Caki2 (cell line): ENCODE data around the gene CRTAP. TPM values are rescaled to one million over a fixed set of nuclear protein-coding genes. Genes with fewer than 3 reads are reported as not detected.
"Not testable (repeated sequence)": the region's sequence is repeated elsewhere in the genome, so short reads cannot be mapped to it uniquely, and the experiment has no call there.

Experiments used
- DNase-seq: peaks from one replicate; pipeline ENCODE4 v3.0.0-alpha.2; 2015; ENCODE audit warnings: low read depth
- in situ Hi-C: cut with HindIII; loops from 2 replicates; pipeline ENCODE4 v1.10.0; 2016; ENCODE audit warnings: low sequenced_read_pairs, low pct_unique_long_range_greater_than_20kb, mixed read lengths
- total RNA-seq: library from RNA; depleted of rRNA; stranded (reverse); fragments of >200 nt; shearing (Covaris generic); gene quantifications from 2 replicates; pipeline ENCODE4 v1.2.3, GENCODE V29; 2014; ENCODE audit warnings: low replicate concordance

CRTAP gene
- total RNA-seq, 1 experiment from 2014 or later = 275 TPM

DNA sequence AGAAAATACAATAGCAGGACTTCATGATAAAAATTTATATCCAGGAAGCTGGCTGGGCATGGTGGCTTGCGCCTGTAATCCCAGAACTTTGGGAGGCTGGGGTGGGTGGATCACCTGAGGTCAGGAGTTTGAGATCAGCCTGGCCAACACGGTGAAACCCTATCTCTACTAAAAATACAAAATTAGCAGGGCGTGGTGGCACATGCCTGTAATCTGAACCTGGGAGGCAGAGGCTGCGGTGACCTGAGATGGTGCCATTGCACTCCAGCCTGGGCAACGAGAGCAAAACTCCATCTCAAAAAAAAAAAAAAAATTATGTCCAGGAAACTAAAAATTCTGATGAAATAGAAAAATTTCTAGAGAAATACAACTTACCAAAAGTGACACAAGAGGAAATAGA is 48.8 kb downstream of the CRTAP start:
- in situ Hi-C loops, DNase-seq: not testable (repeated sequence)

DNA sequence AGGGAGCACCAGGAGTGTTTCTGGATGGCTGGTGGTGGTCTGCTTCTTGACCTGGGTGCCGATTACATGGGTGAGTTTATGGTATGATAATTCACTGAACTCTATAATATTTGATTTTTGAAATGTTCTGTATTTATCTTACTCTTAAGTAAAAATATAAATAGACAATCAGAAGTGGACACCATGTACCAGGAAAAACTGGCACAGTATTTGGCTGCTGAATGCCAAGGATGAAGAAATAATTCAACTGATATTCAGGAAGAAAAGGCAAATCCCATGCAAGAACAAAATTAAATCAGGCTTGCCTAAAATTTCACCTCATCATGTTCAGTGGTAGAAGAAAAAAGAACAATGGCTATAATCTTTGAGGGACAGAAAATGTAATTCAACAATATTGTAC is 51.6 kb downstream of the CRTAP start:
- in situ Hi-C loops = no loop called here
- no peak for DNase-seq

DNA sequence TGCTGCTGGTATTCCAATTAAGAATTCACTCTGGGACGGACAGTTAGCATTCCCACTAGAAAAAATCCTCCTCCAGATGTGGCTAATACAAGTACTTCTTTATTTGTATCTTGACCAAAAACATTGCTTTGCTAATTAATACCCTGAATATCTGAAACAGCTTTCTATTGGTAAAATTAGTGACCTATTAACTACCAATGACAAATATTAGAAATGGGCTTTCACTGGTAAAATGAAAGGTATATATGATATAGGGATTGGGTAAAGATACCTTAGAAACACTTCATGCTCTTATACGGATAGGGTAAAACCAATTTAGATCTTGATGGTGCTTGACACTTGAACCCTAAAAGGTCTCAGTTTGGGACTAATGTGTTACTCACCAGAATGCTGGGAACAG is 52.3 kb downstream of the CRTAP start:
- no peak for DNase-seq
- in situ Hi-C loops = no loop called here

DNA sequence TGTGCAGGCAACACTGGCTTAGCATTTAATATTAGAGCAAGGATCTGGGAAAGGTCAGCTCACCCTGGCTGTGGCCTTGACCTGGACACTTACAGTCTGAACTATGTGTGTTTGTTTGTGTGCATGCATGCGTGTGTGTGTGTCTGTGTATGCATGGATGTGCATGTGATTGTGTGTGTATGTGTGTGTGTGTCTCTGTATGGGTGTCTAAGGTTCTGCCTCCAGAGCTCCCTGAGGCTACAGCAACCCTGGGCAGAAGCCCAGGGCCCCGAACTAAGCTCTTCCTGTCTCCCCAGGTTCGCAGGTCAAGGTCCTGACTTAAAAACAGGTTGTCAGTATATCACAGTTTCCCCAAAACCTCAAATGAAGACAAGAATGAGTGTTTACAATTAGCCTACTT is 53.5 kb downstream of the CRTAP start:
- in situ Hi-C loops = no loop called here
- DNase-seq = no peak

DNA sequence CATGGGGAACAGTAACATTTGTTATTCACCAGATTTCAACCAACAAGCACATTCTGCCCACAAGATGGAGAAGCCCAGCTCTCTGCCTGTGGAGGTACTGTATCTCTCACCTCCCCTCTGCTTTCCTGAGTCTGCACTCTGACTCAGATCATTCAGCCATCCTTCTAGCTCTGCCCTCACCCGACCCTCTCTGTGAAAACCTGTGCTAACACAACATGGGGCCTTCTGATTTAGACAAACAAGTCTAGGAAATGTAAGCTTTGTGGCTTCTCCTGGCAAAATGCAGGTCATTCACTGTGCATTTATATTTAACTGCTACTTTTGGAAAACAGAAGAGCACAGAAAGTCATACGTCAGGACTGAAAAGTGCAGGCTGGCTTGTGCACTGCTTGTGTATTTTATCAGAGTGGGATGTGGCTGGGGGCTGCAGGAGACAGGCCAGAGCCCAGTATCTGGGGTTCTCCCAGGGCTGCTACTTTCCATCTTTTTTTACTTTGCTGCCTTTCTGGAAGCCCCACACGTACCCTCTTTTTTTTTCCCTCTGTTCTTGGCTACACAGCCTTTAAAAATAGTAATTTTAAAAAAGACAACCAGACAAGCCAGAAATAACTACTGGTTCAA is 54.0 kb downstream of the CRTAP start:
- in situ Hi-C loops = no loop called here
- no peak for DNase-seq

DNA sequence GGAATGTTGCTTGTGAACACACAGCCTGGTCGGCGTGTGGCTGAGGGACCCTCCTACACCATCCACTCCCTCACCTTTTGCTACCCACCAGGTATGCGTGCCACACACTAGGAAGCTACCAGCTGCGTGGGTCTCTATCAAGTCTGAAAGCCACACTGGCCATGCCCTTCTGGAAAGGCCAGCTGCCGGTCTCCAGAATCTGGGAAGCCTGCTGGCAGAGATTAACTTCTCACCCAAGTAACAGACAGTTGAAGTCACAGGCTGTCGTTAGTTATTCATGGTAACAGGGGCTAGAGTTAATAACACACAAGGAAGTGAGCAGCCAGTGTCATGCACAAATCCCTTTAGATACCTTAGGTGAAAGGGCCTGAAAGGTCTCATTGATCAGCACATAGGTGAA is 56.7 kb downstream of the CRTAP start:
- in situ Hi-C loops = no loop called here
- no peak for DNase-seq

DNA sequence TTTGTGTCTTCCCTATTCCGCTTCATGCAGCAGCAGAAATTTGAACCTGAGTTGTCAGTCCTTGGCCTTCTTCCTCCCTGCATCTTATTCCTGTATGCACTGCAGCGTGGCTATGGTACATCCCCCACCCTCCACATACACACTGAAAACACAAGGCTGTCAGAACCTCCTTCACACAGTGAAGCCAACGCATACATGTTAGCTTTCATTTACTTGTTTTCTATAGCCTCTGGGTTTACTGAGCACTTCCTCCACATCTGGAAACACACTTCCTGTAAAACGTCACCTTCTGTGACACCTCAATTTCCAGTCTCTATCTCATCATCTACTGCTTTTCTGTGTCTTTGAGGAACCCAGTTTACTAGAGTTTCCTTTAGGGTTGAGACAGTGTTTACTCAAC is 57.8 kb downstream of the CRTAP start:
- in situ Hi-C loops = no loop called here

DNA sequence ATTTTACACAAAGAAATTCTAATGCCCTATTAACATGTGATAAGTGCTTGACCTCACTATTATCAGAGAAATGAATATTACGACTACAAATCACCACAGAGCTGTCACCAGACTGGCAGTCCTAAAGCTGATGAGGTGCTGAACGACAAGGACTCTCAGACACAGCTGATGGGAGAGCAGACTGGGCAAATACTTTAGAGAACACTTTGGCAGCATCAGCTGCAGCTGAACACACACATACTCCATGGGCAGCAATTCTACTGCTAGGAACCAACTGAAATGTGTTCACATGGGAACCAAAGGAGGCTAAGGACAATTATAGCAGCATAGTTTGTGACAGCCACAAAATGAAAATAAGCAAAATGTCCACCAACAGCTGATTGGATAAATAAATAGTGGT is 59.3 kb downstream of the CRTAP start:
- no peak for DNase-seq
- in situ Hi-C loops = no loop called here

More for the DNA sequence above, 57.8 kb downstream of the CRTAP start:
- no peak for DNase-seq

DNA sequence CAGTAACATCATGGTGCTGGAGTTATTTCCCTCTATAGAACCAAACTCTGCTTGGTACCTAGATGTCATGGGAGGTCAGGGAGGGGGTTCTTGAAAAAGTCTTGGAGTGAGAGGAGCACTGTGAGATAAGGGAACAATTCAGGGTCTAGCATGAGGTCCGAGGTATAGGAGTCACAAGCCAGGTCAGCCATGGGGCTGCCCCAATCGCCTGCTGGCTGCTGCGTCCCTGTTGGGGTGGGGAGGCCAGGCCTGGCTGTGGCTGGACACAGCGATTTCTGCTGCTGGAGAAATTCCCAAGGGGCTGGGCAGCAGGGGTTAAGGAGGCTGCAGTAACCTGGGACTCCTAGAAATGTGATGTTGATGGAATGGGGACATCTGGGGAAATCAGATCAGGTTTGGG is 59.9 kb downstream of the CRTAP start:
- no peak for DNase-seq
- in situ Hi-C loops = no loop called here

DNA sequence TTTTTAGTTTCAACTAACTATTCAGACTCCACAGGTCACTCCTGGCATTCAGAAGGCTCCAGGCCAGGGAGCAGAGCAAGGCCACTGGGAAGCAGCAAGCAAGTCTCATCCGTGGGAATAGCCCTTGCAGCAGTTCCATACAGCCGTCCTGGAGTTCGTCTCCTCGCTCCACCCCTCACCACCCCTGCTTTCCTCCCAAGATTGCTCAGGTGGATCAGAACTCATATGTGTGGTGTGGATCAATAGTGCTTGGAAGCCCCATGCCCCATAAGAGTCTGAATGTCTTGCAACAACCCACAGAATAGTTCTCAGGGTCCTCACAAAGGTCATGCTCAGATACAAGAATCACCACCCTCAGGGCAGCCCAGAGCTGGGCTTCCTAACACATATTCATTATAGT is 60.3 kb downstream of the CRTAP start:
- in situ Hi-C loops = no loop called here

DNA sequence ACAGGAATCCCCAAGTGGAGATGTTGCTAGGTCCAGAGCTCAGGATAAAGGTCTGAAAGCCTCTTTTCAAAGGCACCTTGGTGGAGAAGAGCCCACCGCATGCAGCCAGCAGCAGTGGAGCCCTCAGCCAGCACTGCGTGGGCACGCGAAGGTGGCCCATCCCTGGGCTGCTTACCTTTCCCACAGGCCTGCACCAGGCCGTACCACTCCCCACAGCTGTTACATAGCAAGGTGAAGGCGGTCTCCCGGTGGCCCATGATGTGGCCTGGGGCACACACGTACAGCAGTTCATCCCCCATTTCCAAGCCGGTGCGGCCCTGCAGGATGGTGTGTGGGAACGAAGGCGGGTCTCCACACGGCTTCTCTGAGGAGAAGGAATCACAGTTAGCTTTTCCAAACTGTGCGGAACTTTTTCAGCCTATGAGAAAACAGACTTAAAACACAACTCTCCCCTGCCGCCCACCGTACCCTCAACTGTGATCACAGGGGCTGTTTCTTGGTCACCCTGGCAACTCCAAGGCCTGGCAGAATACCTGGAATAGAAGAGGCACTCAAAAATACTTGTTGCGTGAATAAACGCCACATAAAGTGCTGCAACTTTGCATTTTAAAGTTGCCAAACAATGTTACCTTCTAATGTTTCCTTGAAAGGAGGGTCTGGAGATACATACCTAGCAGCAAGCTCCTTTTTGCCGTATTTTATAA is 61.0 kb downstream of the CRTAP start:
- in situ Hi-C loops = no loop called here
- no peak for DNase-seq

More for the DNA sequence above, 60.3 kb downstream of the CRTAP start:
- DNase-seq = no peak

DNA sequence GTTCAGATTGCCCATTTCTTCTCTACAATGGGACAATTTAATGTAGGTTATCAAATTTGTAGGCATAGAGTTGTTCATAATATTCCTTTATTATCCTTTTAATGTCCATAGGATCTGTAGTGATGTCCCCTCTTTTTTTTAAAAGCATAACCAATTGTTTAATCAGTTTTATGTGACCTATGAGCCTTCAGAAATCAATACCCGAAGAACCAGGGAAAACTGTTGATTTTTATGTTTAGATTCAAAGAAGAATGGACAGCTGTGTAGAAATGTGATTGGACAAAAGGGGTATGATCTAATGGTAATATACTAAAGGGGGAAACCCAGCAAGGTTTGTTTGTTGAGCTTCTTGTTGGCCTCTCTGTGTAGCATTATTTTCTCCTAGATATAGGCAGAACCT is 65.3 kb downstream of the CRTAP start:
- DNase-seq = no peak
- in situ Hi-C loops = no loop called here

DNA sequence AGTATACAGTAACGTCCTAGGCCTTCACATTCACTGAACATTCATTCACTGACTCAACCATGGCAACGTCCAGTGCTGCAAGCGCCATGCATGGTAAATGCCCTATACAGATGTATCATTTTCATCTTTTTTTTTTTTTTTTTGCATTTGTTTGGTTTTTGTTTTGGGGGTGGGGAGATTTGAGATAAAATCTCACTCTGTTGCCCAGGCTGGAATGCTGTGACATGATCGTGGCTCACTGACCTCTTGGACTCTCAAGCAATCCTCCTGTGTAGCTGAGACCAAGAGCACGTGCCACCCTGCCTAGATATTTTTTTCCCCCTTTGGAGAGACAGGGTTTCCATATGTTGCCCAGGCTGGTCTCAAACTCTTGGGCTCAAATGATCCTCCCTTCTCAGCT is 67.4 kb downstream of the CRTAP start:
- DNase-seq = no peak
- in situ Hi-C loops = no loop called here

DNA sequence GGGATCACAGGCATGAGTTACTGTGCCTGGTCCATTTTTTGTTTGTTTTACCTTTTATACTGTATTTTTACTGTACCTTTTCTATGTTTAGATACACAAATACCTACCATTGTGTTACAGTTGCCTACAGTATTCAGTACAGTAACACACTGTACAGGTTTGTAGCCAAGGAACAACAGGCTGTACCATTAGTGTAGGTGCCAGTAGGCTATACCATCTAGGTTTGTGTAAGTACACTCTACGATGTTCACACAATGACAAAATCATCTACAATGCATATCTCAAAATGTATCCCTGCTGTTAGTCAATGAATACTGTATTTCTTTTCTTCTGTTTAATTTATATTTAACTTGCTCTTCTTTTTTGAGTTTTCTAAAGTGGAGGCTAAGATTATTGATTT is 67.8 kb downstream of the CRTAP start:
- in situ Hi-C loops, DNase-seq: not testable (repeated sequence)

DNA sequence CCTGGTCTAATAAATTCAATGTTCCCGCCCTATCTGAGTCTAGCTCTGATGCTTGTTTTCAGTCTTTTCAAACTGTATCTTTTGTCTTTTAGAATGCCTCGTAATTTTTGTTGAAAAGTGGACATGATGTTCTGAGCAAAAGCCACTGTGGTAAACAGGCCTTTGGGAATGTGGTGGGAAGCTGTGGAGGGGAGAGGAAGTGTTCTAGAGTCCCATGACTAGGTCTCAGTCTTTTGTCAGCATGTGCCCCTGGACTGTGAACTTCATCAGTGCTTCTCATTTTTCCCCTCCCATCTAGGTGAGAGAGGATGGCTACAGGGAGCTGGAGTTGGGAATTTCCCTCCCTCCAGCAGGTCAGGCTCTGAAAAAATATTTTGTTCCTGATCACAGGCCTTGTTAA is 71.0 kb downstream of the CRTAP start:
- in situ Hi-C loops = no loop called here
- no peak for DNase-seq

DNA sequence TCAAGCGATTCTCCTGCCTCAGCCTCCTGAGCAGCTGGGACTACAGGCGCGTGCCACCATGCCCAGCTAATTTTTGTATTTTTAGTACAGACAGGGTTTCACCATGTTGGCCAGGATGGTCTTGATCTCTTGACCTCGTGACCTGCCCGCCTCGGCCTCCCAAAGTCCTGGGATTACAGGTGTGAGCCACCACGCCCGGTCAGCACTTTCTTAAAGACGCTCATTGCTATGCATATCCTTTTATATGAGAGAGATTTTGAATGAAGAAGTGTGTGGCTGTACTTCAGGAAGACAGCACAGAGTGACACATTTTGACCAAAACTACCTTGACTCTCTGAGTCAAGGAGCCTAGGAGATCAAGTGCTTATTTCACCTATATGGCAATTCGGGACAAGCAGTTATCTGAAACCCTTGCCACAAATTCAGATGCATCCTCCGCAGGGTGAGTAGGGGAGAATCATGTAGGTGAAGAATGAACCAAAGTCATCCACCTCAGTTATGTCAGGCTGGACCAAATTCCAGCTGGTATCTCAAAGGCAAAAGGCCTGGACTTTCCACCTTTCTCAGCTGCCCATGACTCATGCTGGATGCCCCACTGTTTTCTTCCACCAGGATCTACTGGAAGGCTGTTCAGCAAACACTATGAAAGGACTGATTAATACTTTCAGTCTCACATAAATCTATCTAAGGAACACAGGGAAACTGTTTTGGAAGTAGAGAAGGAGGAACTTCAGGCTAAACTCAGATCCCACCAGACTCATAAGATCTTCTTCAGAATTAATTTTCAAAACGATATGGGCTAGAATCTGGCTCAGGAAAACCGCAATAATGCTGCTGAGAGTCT is 72.9 kb downstream of the CRTAP start:
- in situ Hi-C loops = no loop called here
- peak; percentile 4 for DNase-seq

DNA sequence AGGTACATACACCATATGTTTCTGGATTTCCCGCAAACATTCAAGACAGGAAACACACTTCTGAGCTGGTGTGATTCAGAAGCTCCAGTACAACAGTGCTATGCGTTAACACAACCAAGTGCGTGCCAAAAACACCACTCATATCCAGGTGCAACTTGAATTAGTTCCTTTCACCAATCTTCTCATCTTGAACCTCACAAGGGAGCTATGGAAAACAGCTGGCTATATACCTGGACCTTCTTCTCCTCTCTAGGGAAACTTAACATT is 73.5 kb downstream of the CRTAP start:
- DNase-seq = no peak
- in situ Hi-C loops = no loop called here

DNA sequence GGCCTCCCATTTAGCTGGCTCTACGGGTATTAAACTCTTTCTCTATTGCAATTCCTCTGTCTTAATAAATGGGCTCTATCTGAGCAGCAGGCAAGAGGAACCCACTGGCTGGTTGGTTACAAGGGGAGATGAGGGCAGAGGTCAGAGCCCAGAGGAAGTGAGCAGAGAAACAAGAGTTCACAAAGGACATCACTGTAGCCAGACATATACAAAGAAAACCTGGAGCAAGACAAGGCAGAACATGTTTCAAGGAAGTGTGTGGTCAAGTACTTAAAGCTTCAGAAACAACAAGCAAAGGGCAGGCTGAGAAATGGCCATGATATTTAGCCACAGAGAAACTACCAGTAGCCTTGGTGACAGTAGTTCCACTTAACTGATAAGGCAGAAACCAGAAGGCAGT is 80.5 kb downstream of the CRTAP start:
- in situ Hi-C loops = no loop called here

DNA sequence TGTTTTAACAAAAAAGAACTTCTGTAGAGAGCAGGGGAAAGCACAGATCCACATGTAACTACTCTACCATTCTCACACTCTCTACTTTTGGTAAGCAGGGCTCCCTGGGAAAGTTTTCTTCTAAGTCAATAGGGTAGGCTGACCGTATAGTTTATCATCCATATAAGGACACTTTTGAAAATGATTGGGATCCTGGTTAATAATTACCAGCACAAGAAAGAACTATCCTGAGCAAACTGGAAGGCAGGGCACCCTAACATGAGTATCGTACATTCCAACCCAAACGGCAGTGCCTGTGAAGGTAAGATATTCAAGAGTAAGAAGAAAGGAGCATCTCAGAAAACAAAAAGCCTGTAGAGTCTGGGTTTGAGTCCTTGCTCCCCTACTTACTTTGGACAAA is 82.7 kb downstream of the CRTAP start:
- DNase-seq = no peak
- in situ Hi-C loops = no loop called here

More for the DNA sequence above, 80.5 kb downstream of the CRTAP start:
- no peak for DNase-seq
